GM23338 (cell line): ENCODE data around the gene KRTAP10-1. TPM values are rescaled to one million over a fixed set of nuclear protein-coding genes. Genes with fewer than 3 reads are reported as not detected.

Experiments
- ATAC-seq: fragments of 200-7000 bp; cut with Tn5 transposase; 3 replicates; pipeline ENCODE4 v1.9.1; 2020
- DNase-seq: peaks from one replicate; pipeline ENCODE4 v3.0.0-alpha.2; 2015; ENCODE audit warnings: low spot score
- H2AFZ ChIP-seq: fragments of 200-600 bp; sonication (generic); 2 replicates; pipeline ENCODE4 v1.8.0; 2016; ENCODE audit warnings: antibody characterized with exemption, mild to moderate bottlenecking, moderate library complexity
- H3F3A ChIP-seq: fragments of 200-600 bp; sonication (generic); replicated peaks from 2 replicates; pipeline ENCODE4 v1.8.0; 2017; ENCODE audit warnings: antibody characterized with exemption, mixed run types, low read depth
- H3K27ac ChIP-seq: fragments of 200-600 bp; sonication (generic); 2 replicates; pipeline ENCODE4 v1.6.1; 2016; ENCODE audit warnings: low read depth
- H3K27me3 ChIP-seq: fragments of 200-600 bp; sonication (generic); 2 replicates; pipeline ENCODE4 v1.8.0; 2016; ENCODE audit warnings: mild to moderate bottlenecking, mixed run types, moderate library complexity; ENCODE audit not compliant: insufficient read depth
- H3K36me3 ChIP-seq: fragments of 200-600 bp; sonication (generic); 2 replicates; pipeline ENCODE4 v1.8.0; 2016; ENCODE audit warnings: mild to moderate bottlenecking; ENCODE audit not compliant: insufficient read depth
- H3K4me1 ChIP-seq: fragments of 200-600 bp; sonication (generic); 2 replicates; pipeline ENCODE4 v1.8.0; 2016; ENCODE audit warnings: mild to moderate bottlenecking, moderate library complexity; ENCODE audit not compliant: insufficient read depth
- H3K4me2 ChIP-seq: fragments of 200-600 bp; sonication (generic); 2 replicates; pipeline ENCODE4 v1.7.1; 2017; ENCODE audit warnings: mixed run types
- H3K4me3 ChIP-seq: fragments of 200-600 bp; sonication (generic); 2 replicates; pipeline ENCODE4 v1.6.1; 2016; ENCODE audit warnings: mixed run types
- H3K79me2 ChIP-seq: fragments of 200-600 bp; sonication (generic); replicated peaks from 2 replicates; pipeline ENCODE4 v1.8.0; 2017; ENCODE audit warnings: mild to moderate bottlenecking; ENCODE audit not compliant: insufficient read depth
- H3K9me2 ChIP-seq: fragments of 200-600 bp; sonication (generic); 2 replicates; pipeline ENCODE4 v1.8.0; 2017; ENCODE audit not compliant: insufficient read depth
- H4K20me1 ChIP-seq: fragments of 200-600 bp; sonication (generic); replicated peaks from 2 replicates; pipeline ENCODE4 v1.8.0; 2017; ENCODE audit warnings: mild to moderate bottlenecking; ENCODE audit not compliant: insufficient read depth
- H3K27ac Mint-ChIP-seq: 2 replicates; pipeline ENCODE4 v1.8.0; 2020; ENCODE audit warnings: inconsistent platforms, mild to moderate bottlenecking, moderate library complexity, mixed read lengths
- H3K27me3 Mint-ChIP-seq: 3 replicates; pipeline ENCODE4 v1.8.0; 2022; ENCODE audit warnings: low read depth, mild to moderate bottlenecking, moderate library complexity, mixed read lengths, inconsistent platforms; ENCODE audit not compliant: insufficient read depth, poor library complexity
- H3K36me3 Mint-ChIP-seq: 3 replicates; pipeline ENCODE4 v1.8.0; 2021; ENCODE audit warnings: low read depth, mild to moderate bottlenecking, inconsistent platforms, moderate library complexity, mixed read lengths
- H3K4me1 Mint-ChIP-seq: 3 replicates; pipeline ENCODE4 v1.8.0; 2020; ENCODE audit warnings: mild to moderate bottlenecking, inconsistent platforms, mixed read lengths
- H3K4me3 Mint-ChIP-seq: 3 replicates; pipeline ENCODE4 v1.8.0; 2021; ENCODE audit warnings: moderate library complexity, mild to moderate bottlenecking, inconsistent platforms, mixed read lengths
- H3K9me3 Mint-ChIP-seq: 3 replicates; pipeline ENCODE4 v1.8.0; 2020; ENCODE audit warnings: moderate library complexity, mild to moderate bottlenecking, inconsistent platforms, mixed read lengths
- CREB1 ChIP-seq: fragments of 250-450 bp; sonication (Bioruptor Pico); IDR thresholded peaks from 2 replicates; pipeline ENCODE4 v1.5.0; 2020; ENCODE audit warnings: low read depth, mild to moderate bottlenecking, moderate library complexity
- EZH2 ChIP-seq: fragments of 200-600 bp; sonication (generic); IDR thresholded peaks from one replicate; pipeline ENCODE4 v1.8.0; 2017; ENCODE audit warnings: antibody characterized with exemption, mild to moderate bottlenecking, low read depth; ENCODE audit not compliant: unreplicated experiment
- EZH2phosphoT487 ChIP-seq: fragments of 200-600 bp; sonication (generic); IDR thresholded peaks from one replicate; pipeline ENCODE4 v1.8.1; 2018; ENCODE audit warnings: antibody characterized with exemption; ENCODE audit not compliant: unreplicated experiment
- JUNB ChIP-seq: IDR thresholded peaks from one replicate; pipeline ENCODE4 v1.6.1; 2016; ENCODE audit warnings: antibody characterized with exemption; ENCODE audit not compliant: unreplicated experiment
- NANOG ChIP-seq: IDR thresholded peaks from 2 replicates; pipeline ENCODE4 v1.6.1; 2016; ENCODE audit warnings: antibody characterized with exemption, borderline replicate concordance
- POLR2AphosphoS5 ChIP-seq: IDR thresholded peaks from 2 replicates; pipeline ENCODE4 v1.6.1; 2016; ENCODE audit warnings: antibody characterized with exemption, low read depth
- STAT1 ChIP-seq: IDR thresholded peaks from one replicate; pipeline ENCODE4 v1.6.1; 2016; ENCODE audit warnings: antibody characterized with exemption; ENCODE audit not compliant: unreplicated experiment
- ZNF114 ChIP-seq: fragments of 250-450 bp; sonication (Bioruptor Pico); IDR thresholded peaks from 2 replicates; pipeline ENCODE4 v1.5.0; 2020; ENCODE audit warnings: mild to moderate bottlenecking, moderate library complexity
- ZNF331 ChIP-seq: fragments of 250-450 bp; sonication (Bioruptor Pico); IDR thresholded peaks from 2 replicates; pipeline ENCODE4 v1.5.0; 2020; ENCODE audit warnings: low read depth, mild to moderate bottlenecking, moderate library complexity
- polyA plus RNA-seq: library from polyadenylated mRNA; unstranded; fragments of >200 nt; fragmentation: Nextera tagmentation; extraction: Ambion mirVana; gene quantifications from 2 replicates; pipeline ENCODE4 v1.2.1, GENCODE V29; 2016
- total RNA-seq: library from RNA; depleted of rRNA; stranded (reverse); fragments of >200 nt; shearing (Covaris generic); gene quantifications from 2 replicates; pipeline ENCODE4 v1.2.3, GENCODE V29; 2014
- TF ChIP-seq, protein P1 (sequence below), 2 experiments: fragments of 200-600 bp in 1 of 2; sonication (generic) in 1 of 2; conservative IDR thresholded peaks; 2 replicates each; pipeline versions ENCODE4 v1.5.1 to v1.6.1; 2016 to 2017; ENCODE audit warnings: antibody characterized with exemption in 2 of 2, low read depth in 2 of 2, mild to moderate bottlenecking in 2 of 2, moderate library complexity in 1 of 2
- TF ChIP-seq, protein P2 (sequence below): IDR thresholded peaks from 2 replicates; pipeline ENCODE4 v1.6.1; 2016; ENCODE audit warnings: antibody characterized with exemption
- TF ChIP-seq, protein P3 (sequence below): fragments of 250-450 bp; sonication (Bioruptor Pico); IDR thresholded peaks from 2 replicates; pipeline ENCODE4 v1.5.0; 2020; ENCODE audit warnings: mild to moderate bottlenecking, moderate library complexity

KRTAP10-1 gene
- total and polyA plus RNA-seq, 2 experiments from 2014 or later: not detected

DNA sequence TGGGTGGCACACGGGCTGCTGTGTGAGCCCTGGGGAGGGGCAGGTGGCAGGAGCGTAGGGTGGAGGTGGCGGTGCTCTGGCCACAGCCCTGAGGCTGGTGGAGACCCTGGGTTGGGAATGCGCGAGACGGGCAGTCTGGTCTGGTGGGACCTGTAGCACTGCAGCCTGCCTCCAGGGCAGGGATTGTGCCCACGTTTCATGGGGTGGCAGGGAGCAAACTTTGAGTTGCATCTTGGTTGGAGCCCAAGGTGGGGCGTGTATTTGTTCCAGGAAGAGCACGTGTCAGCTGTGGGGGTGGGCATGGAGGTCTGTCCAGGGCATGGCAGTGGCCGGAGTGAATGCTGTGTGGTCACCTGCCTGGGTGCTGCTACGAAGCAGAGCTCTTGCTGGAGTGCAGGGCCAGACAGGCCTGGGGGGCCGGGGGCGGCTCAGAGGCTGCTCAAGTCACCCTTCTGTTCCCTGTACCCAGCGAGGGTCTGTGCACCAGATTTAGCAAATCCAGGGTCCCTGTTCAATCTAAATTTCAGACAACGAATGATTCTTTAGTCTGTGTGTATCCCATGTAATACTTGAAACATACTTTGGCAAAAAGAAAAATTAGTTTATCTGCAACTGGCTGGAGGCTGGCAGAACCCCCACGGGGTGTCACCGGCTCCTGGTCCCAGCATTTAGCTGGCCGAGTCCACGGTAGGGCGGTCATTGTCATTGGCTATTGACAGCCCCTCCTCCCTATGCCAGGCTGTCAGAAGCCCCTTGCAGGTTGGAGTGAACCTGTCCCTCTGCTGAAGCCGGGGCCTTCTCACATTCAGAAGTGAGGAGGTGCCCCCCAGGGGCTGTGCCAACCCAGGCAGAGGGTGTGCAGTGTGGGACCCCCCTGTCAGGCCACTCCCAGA is 27.3 kb downstream of the KRTAP10-1 start:
- ATAC-seq (no peak), DNase-seq (no peak)
- Mint-ChIP-seq H3K4me3 (no peak overlapping the region), H3K36me3 (peaks cover 2% of the 10 kb centered on the region; the same call in 1 of the 3 replicates), H3K4me1 (no peaks in the 10 kb centered on the region; the same call in 2 of the 3 replicates), H3K9me3 (peaks cover under 1% of the 10 kb centered on the region; the same call in 1 of the 3 replicates), H3K27me3 (peaks cover 12% of the 10 kb centered on the region), H3K27ac (no peak overlapping the region)
- no peaks in the 10 kb centered on the region for H3K36me3 ChIP-seq
- no peak overlapping the region for H3K4me2 ChIP-seq
- H2AFZ ChIP-seq: no peak overlapping the region
- no peaks in the 10 kb centered on the region for H3K79me2 ChIP-seq
- no peaks in the 10 kb centered on the region for H3F3A ChIP-seq
- no peaks in the 10 kb centered on the region for H3K27me3 ChIP-seq
- 0 out of 2 replicates have a peak, but pooled peaks cover 4% of the 10 kb centered on the region for H3K9me2 ChIP-seq
- no peaks in the 10 kb centered on the region for H4K20me1 ChIP-seq
- H3K27ac ChIP-seq: no peak overlapping the region
- no peak overlapping the region for H3K4me3 ChIP-seq
- TF ChIP-seq JUNB: no peak
- TF ChIP-seq ZNF331 (CRISPR knock-in tag): no peak
- TF ChIP-seq STAT1: no peak
- H3K4me1 ChIP-seq: no peaks in the 10 kb centered on the region

DNA sequence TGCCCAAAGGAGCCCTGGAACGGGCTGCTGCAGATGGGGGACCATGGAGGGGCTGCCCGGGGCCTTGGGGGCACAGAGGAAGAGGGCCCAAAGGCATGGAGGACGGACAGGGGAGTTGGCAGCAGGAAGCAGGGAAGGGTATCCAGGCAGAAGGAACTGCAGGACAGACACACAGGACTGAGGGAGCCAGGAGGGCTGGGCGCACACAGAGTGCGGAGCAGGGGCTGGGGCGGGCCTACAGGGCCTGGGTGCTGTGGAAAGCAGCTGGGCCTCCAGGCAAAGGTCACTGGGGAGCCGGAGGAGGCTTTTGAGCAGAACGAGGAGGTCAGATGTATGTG is 28.1 kb downstream of the KRTAP10-1 start:
- Mint-ChIP-seq H3K27ac (no peak overlapping the region), H3K4me1 (no peaks in the 10 kb centered on the region; the same call in 2 of the 3 replicates), H3K4me3 (no peak overlapping the region), H3K9me3 (no peaks in the 10 kb centered on the region; the same call in 2 of the 3 replicates), H3K27me3 (peaks cover 14% of the 10 kb centered on the region), H3K36me3 (no peaks in the 10 kb centered on the region)
- DNase-seq (no peak), ATAC-seq (no peak)
- Histone ChIP-seq H3F3A (no peaks in the 10 kb centered on the region), H3K4me1 (no peaks in the 10 kb centered on the region), H3K4me2 (no peak overlapping the region), H2AFZ (no peak overlapping the region), H4K20me1 (no peaks in the 10 kb centered on the region), H3K79me2 (no peaks in the 10 kb centered on the region), H3K9me2 (no peaks in the 10 kb centered on the region), H3K4me3 (no peak overlapping the region), H3K27ac (no peak overlapping the region), H3K36me3 (no peaks in the 10 kb centered on the region), H3K27me3 (no peaks in the 10 kb centered on the region)
- TF ChIP-seq EZH2 (no peak), JUNB (no peak), ZNF331 (CRISPR knock-in tag) (no peak), ZNF114 (CRISPR knock-in tag) (no peak), EZH2phosphoT487 (no peak), POLR2AphosphoS5 (no peak), NANOG (no peak), CREB1 (no peak)
- TF ChIP-seq, protein P1, sequence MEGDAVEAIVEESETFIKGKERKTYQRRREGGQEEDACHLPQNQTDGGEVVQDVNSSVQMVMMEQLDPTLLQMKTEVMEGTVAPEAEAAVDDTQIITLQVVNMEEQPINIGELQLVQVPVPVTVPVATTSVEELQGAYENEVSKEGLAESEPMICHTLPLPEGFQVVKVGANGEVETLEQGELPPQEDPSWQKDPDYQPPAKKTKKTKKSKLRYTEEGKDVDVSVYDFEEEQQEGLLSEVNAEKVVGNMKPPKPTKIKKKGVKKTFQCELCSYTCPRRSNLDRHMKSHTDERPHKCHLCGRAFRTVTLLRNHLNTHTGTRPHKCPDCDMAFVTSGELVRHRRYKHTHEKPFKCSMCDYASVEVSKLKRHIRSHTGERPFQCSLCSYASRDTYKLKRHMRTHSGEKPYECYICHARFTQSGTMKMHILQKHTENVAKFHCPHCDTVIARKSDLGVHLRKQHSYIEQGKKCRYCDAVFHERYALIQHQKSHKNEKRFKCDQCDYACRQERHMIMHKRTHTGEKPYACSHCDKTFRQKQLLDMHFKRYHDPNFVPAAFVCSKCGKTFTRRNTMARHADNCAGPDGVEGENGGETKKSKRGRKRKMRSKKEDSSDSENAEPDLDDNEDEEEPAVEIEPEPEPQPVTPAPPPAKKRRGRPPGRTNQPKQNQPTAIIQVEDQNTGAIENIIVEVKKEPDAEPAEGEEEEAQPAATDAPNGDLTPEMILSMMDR (conservative IDR thresholded peaks at IDR 0.05; ENCODE audit: low read depth in 2 of 2): no peak
- TF ChIP-seq, protein P2, sequence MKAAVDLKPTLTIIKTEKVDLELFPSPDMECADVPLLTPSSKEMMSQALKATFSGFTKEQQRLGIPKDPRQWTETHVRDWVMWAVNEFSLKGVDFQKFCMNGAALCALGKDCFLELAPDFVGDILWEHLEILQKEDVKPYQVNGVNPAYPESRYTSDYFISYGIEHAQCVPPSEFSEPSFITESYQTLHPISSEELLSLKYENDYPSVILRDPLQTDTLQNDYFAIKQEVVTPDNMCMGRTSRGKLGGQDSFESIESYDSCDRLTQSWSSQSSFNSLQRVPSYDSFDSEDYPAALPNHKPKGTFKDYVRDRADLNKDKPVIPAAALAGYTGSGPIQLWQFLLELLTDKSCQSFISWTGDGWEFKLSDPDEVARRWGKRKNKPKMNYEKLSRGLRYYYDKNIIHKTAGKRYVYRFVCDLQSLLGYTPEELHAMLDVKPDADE: no peak
- TF ChIP-seq, protein P3, sequence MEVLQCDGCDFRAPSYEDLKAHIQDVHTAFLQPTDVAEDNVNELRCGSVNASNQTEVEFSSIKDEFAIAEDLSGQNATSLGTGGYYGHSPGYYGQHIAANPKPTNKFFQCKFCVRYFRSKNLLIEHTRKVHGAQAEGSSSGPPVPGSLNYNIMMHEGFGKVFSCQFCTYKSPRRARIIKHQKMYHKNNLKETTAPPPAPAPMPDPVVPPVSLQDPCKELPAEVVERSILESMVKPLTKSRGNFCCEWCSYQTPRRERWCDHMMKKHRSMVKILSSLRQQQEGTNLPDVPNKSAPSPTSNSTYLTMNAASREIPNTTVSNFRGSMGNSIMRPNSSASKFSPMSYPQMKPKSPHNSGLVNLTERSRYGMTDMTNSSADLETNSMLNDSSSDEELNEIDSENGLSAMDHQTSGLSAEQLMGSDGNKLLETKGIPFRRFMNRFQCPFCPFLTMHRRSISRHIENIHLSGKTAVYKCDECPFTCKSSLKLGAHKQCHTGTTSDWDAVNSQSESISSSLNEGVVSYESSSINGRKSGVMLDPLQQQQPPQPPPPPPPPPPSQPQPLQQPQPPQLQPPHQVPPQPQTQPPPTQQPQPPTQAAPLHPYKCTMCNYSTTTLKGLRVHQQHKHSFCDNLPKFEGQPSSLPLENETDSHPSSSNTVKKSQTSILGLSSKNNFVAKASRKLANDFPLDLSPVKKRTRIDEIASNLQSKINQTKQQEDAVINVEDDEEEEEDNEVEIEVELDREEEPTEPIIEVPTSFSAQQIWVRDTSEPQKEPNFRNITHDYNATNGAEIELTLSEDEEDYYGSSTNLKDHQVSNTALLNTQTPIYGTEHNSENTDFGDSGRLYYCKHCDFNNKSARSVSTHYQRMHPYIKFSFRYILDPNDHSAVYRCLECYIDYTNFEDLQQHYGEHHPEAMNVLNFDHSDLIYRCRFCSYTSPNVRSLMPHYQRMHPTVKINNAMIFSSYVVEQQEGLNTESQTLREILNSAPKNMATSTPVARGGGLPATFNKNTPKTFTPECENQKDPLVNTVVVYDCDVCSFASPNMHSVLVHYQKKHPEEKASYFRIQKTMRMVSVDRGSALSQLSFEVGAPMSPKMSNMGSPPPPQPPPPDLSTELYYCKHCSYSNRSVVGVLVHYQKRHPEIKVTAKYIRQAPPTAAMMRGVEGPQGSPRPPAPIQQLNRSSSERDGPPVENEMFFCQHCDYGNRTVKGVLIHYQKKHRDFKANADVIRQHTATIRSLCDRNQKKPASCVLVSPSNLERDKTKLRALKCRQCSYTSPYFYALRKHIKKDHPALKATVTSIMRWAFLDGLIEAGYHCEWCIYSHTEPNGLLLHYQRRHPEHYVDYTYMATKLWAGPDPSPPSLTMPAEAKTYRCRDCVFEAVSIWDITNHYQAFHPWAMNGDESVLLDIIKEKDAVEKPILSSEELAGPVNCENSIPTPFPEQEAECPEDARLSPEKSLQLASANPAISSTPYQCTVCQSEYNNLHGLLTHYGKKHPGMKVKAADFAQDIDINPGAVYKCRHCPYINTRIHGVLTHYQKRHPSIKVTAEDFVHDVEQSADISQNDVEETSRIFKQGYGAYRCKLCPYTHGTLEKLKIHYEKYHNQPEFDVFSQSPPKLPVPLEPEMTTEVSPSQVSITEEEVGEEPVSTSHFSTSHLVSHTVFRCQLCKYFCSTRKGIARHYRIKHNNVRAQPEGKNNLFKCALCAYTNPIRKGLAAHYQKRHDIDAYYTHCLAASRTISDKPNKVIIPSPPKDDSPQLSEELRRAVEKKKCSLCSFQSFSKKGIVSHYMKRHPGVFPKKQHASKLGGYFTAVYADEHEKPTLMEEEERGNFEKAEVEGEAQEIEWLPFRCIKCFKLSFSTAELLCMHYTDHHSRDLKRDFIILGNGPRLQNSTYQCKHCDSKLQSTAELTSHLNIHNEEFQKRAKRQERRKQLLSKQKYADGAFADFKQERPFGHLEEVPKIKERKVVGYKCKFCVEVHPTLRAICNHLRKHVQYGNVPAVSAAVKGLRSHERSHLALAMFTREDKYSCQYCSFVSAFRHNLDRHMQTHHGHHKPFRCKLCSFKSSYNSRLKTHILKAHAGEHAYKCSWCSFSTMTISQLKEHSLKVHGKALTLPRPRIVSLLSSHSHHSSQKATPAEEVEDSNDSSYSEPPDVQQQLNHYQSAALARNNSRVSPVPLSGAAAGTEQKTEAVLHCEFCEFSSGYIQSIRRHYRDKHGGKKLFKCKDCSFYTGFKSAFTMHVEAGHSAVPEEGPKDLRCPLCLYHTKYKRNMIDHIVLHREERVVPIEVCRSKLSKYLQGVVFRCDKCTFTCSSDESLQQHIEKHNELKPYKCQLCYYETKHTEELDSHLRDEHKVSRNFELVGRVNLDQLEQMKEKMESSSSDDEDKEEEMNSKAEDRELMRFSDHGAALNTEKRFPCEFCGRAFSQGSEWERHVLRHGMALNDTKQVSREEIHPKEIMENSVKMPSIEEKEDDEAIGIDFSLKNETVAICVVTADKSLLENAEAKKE (CRISPR knock-in tag): no peak
